ENCODE results near the gene C1QA.
"Not testable (repeated sequence)": the region's sequence is repeated elsewhere in the genome, so short reads cannot be mapped to it uniquely, and the experiment has no call there.

C1QA gene

DNA sequence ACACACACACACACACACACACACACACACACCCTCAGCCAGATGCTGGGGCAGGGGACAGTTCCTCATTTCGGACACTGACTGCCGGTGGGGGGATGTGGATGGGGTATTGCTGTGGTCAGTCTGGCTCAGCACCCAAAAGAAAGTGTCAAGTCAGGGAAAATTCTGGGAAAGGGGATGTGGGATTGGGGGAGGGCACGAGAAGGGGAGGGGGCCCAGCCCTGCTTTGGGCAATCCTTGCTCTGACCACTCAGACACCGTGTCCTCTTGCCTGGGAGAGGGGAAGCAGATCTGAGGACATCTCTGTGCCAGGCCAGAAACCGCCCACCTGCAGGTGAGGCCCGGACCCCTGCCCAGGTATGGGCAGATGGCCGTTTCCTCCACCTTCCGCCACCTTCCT is 7.0 kb downstream of the C1QA start, which contains the start of gene C1QC:
Gene C1QC, plus strand, starts transcription at position 253 of the 400 bp plus-strand sequence. CDS start 391 bp downstream, outside the sequence.
- no peak for DNase-seq

DNA sequence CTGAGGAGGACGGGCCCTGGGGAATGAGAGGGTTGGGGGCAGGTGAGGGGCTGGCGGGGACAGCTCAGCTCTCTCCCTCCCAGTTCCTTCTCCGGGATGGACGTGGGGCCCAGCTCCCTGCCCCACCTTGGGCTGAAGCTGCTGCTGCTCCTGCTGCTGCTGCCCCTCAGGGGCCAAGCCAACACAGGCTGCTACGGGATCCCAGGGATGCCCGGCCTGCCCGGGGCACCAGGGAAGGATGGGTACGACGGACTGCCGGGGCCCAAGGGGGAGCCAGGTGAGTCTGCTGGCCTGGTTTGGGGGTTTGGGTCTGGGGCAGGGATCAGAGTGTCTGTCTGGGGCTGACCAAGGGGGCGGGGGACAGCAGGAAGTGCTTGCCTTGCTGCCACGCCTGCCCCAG is 7.5 kb downstream of the C1QA start:
- no peak for DNase-seq

DNA sequence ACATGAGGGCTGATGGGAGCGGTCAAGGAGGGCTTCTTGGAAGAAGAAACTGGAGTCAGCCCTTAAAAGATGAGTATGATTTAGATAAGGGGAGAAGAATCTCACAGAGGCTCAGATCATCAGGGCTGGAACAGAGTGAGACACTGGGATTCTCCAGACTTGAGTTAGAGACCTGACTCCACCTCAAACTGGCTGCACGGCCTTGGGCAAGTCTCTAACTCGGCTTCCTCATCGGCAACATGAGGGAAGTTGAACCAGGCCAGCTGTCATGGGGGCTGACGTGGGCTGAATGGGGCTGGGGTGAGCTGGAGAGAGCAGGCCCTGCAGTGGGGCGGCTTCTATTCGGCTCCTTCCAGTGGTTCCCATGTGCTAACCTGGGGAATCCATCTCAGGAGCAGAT is 9.5 kb downstream of the C1QA start:
- DNase-seq, result no peak

DNA sequence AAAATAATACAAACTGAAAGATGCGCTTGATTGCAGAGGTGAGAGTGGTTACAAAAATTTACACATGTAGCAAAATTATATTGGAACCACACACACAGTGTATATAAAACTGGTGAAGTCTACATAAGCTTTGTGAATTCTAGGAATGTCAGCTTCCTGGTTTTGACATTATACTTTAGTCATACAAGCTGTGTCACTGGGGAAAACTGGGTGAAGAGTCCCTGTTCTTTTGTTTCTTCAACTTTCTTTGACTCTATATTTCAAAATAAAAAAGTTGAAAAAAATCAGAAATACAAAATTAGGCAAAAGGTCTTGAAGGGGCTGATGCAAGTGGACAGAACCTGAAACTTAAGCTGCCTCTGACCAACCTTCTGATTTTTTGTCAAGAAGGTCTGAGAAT is 10.0 kb downstream of the C1QA start:
- DNase-seq, result no peak

DNA sequence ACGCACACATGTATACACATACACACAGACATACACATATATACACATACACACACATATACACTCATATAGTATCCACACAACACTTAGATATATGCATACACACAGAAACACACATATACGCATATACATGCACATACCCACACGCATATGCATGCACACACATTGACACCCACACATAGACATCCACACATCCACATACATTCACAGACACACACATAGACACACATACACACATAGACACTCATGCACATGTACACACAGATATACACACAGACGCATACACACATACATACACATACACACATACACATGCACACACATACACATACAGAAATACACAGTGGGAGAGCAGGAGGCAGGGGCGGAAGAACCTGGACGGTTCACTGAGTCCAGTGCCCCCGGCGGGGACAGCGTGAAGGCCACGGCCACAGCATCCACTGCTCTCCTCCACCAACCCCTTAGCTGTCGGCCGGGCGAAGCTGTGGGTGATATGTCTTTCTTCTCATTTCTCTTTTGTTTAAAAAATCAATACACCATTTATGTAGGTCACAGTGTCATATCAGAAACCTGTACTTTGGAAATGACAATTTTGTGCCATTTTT is 13.8 kb downstream of the C1QA start:
- DNase-seq, result no peak

DNA sequence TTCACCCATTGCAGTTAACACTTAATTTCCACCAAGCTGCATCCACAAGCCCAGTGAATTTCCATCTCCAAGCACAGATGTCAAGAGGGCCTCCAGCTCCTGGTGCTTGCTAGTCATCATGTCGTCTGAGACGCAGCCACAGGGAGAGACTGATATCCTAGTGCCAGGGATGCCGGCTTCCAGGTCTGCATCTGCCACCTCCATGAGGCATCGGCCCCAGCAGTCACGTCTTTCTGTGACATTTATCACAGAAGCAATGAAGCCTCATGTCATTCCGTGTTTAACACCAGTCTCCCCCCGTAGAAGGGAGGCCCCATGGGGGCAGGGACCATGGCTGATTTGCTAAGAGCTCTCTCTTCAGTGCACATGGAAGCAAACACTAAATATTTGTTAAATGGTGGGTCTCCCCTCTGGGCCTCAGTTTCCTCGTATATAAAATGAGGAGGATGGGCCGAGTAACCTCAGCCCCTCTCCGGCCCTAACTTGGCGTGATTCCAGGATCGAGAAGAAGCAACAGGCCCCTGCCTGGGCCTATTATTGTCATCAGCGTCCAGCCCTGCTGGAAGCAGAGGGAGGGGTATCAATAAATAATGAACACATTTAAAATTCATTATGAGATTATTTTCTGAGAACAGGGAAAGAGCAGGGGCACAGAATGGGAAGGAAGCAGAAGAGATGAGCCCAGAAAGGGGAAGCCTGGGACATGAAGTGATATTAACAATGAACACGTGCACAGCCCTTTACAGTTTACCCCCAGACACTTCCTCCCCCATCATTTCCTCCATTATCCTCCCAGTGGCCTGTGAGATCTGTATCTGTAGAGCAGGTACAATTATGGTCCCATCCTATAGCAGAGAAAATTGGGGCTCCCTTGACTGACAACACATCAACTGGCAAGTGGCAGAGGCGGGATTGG is 15.8 kb downstream of the C1QA start:
- no peak for DNase-seq

DNA sequence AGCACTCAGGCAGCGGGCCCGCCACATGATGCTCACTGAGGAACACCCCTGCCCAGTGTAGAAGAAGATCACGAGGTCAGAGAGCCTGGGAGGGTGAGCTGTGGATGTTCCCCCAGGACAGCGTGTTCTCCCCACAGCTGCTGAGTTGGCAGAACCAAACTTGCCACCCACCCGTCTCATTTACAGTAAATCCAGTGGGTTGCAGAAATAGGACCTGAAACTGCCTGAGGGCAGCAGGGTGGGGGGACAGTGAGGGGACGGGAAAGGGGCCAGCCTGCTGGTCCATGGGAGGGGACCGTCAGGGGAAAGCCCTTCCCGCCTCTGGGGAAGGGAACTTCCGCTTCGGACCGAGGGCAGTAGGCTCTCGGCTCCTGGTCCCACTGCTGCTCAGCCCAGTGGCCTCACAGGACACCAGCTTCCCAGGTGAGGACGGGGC is 16.5 kb downstream of the C1QA start, which contains the start of gene C1QB:
Gene C1QB, plus strand, starts transcription at position 356 of the 436 bp plus-strand sequence. CDS start 6,227 bp downstream, outside the sequence.
- DNase-seq, result no peak

DNA sequence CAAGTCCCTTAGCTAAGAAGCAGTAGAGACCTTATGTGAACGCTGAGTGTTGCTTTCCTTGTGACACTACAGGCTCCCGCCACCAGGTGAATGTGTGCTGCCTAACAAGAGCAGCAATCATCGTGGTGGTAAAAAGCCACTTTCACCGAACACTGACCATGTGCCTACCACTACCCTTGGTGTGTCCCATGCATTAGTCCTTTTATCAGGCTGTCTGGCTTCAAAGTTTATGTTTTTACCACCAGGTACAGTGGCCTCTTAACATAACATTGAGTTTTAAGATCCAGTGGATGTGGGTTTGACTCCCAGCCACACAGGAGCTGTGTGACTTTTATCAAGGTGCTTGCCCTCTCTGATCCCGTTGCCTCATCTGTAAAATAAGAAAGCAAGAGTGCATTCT is 18.3 kb downstream of the C1QA start:
- no peak for DNase-seq

DNA sequence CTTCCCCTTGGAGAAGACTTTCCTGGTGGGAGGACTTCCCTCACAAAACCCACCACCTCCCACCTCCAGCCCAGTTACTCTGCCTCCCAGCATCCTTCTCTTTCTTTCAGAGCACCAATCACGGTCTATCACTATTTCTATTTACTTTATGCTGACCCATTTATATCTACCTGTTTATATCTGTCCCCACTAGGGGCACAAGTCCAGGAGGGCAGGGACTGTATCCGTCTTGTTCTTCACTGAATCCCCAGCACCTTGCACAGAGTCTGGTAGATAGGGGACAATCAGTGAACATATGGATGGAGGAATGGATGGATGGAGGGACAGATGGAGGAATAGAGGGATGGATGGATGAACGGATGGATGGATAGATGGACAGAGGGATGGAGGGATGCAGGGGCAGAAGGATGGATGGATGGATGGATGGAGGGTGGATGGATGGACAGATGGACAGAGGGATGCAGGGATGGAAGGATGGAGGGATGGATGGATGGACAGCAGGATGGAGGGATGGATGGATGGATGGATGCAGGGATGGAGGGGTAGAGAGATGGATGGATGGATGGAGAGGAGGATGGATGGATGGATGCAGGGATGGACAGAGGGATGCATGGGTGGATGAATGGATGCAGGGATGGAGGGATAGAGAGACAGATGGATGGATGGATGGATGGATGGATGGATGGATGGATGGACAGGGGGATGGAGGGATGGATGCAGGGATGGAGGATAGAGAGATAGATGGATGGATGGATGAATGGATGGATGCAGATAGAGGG is 22.1 kb downstream of the C1QA start:
- peak; percentile 16 for DNase-seq

DNA sequence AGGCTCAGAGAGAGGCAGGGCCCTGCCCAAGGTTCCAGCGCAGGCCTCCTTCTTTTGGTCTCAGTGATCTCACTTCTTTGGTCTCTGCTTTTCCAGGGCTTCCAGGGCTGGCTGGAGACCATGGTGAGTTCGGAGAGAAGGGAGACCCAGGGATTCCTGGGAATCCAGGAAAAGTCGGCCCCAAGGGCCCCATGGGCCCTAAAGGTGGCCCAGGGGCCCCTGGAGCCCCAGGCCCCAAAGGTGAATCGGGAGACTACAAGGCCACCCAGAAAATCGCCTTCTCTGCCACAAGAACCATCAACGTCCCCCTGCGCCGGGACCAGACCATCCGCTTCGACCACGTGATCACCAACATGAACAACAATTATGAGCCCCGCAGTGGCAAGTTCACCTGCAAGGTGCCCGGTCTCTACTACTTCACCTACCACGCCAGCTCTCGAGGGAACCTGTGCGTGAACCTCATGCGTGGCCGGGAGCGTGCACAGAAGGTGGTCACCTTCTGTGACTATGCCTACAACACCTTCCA is 24.4 kb downstream of the C1QA start:
- no peak for DNase-seq

DNA sequence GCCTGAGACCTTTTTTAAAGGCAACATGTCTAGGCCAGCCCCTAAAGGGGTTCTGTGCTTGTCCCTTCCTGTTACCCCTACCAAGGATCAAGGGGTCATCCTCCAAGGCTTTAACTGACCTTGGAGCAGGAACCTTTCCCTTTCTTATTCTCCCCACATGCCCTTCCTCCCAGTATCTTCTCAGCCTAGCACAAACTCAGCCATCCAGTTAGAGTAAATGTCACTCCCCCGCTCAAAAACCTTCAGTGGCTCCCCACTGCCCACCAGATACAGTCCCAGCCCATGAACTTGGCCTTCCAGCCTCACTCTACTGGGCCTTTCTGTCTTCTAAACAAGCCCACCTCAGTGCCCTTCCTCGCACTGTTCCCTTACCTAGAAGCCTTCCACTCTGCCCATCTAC is 25.5 kb downstream of the C1QA start:
- DNase-seq, result no peak

DNA sequence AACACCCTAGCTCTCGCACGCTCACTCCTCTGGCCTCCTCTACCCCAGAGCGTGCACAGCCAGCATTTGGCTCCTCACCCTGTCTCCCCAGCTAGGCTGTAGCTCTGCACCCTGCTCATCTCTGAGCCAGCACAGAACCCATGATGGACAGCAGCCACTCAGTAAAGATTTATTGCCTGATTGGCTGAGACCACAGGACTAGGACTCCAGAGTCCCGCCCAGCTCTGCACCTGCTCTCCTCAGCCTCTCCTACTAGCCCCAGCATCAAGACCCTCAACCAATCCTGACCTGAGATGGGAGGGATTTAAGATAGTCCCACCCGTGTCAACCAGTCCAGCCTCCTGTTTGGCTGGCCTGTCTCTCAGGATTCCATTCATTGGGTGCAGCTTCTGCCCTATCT is 25.9 kb downstream of the C1QA start:
- peak; percentile 37 for DNase-seq

DNA sequence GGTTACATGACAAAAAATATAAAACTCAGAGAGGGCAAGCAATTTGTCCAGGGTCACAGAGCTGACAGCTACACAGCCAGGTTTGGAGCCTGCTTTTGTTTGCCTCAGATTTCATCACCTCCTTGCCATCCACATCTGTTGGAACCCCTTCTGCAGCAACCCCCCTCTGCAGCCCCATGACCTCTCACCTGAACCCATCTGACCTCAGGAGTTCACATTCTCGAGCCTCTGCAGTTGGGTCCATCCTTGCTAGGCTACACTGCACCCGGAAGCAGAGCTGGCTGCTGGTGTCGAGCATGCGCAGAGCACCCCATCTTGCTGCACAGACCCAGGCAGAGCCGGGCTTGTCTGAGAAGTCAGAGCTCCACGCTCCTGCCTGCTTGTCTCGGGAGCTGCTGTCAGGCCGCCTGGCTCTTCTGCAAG is 26.6 kb downstream of the C1QA start:
- no peak for DNase-seq

DNA sequence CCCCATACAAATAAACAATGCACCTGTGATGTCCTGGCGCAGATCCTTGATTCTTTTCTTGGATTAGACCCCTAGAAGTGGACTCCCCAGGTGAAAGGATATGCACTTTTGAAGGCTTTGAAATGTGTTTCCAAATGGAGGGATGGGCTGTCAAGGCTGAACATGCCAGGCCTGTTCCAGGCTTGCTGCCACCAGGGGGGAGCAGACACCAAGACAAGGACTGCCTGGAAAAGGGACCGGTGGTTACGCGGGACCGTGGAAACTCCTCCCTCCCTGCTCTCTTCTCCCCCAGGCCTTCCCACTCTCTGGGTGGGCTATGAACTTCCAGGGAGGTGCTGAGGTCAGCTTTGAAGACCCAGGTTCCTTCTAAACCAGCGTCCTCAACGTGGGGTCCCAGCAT is 29.3 kb downstream of the C1QA start:
- DNase-seq, result no peak

DNA sequence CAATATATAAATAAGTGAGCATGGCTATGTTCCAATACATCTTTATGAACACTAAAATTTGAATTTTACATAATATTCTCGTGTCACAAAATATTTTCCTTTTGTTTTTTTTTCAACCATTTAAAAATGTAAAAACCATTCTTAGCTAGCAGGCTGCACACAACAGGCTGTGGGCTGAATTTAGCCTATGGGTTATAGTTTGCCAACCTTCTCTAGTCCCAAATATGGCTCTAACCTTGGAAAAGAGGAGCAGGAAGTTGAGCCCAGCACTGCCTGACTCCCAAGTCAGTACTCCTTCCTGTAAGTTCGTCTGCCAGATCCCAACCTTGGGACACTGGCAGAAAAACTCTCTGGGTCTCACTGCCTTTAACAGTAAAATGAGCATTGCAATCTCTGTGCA is 30.0 kb downstream of the C1QA start:
- DNase-seq, result no peak

DNA sequence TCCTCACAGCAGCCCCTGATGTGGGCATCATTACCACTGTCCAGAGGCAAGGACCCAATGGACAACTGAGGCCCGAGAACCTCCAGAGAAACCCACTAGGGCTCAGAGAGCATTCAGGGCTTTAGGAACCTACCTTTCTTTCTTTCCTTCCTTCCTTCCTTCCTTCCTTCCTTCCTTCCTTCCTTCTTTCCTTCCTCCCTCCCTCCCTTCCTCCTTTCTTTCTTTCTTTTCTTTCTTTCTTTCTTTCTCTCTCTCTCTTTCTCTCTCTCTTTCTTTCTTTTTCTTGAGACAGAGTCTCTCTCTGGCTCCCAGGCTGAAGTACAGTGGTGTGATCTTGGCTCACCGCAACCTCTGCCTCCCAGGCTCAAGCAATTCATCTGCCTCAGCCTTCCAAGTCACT is 32.4 kb downstream of the C1QA start:
- DNase-seq, result not testable (repeated sequence)

DNA sequence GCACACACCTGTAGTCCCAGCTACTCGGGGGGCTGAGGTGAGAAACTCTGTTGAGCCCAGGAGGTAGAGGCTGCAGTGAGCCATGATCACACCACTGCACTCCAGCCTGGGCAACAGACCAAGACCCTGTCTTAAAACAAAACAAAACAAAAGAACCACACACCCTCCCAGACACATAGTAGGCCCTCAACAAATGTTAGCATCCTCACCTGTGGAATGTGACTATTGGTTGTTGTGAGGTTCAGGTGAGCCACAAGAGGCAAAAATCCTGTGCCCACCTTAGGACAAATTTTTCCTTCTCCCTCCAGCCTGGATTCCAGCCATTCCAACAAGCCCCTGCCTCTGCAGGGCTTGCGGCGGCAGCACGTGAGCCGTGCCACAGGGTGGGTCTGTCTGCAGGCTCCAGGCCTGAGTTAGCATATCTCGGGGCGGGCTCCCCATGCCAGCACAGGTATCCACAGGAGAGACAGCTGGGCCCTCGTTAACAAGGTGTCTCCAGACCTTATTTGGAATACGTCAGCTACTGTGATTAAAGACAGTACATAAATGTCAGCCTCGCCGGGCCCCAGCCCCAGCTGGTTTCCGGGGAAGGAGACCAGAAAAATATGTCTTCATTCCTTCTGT is 34.0 kb downstream of the C1QA start:
- DNase-seq, result no peak

DNA sequence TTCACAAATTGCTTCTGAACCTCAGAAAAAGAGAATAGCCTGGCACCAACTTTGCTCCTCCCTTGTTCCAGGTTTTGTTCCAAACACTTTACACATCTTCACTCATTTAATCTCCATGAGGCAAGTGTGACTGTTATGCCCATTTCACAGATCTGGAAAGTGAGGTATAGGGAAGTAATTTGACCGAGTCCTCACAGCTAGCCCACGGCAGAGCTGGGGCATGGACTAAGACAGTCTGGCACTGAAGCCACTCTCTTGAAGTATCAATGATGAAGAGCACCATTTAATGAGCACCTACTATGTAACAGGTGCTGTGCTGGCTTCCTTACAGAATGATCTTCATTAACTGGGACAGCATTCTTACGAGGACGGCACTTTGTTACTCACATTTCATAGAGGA is 35.6 kb downstream of the C1QA start:
- DNase-seq, result no peak

DNA sequence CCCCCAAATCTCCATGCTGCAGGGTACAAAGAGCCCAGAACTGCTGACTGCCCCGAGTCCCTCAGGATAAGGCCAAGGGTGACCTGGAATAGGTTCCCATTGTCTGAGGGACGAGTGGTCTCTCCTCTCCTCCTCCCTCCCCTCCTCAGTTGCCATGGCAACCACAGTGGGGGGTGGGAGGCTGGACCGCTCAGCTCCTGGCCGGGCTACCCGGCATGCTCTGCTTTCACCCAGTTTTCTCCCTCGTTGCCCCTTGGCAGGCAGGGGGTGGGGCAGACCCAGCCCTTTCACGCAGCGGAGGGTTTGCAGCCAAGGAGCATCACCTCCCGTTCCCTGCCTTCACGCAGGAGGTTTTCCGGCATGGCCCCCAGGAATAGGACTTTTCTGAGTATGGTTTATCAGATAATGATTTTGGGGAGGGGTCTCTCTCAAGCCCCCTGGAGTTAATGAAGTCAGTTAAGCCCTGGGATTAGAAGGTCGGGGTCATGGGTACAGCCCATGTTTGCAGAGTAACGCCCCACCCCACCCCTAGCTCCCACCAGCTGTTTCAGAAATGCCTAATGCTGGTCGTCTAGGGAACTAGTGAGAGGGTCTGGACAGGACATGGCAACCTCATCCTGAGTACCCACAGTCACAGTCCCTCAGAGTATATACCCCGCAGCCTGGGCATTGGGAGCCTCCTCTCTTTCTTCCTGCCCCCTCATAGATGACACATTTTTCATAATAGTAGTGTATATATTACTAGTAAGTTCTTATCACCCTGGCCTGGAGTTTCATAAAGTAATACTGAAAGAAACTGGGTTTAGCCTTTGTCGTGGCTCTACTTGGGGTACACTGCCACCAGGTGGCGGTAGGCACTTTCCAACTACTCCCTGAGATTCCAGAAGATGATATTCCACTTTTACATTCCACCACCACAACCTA is 37.3 kb downstream of the C1QA start:
- peak; percentile 45 for DNase-seq

DNA sequence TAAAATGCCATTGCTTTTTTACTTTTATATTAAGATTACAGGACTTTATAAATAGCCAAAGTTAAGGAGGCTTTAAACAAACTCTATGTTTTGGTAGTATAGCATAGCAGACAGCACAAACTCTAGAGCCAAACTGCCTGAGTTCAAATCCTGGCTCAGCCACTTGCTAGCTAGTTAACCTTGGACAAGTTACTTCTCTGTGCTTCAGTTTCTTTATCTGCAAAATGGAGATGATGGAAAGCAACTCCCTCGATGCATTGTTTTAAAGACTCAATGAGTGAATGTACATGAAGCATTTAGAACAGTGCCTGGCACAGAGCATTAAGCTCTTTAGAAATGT is 38.0 kb downstream of the C1QA start:
- DNase-seq, result no peak

DNA sequence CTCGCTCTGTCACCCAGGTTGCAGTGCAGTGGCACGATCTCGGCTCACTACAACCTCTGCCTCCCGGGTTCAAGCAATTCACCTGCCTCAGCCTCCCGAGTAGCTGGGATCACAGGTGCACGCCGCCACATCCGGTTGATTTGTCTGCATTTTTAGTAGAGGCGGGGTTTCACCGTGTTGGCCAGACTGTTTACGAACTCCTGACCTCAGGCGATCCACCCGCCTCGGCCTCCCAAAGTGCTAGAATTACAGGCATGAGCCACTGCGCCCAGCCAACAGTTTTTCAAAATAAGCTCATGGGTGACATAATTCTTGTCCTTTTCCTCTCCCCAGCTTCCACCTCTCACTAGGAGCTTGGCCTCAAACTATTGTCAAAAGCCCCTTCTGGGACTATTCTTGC is 39.7 kb downstream of the C1QA start:
- DNase-seq, result not testable (repeated sequence)

Data from NCI-H510A treated with DMSO at 0.1 percent for 48 hours (cell line).